Heart left ventricle (tissue), 13 donors: Measurements from ENCODE around the gene ROBO1.

ENCODE experiments used
- CTCF ChIP-seq, 12 donors: fragments of 200-600 bp; sonication (generic) in 4 of 12; IDR thresholded peaks; one replicate each; pipeline versions ENCODE4 v1.5.0 to v1.8.0; 2018 to 2022; ENCODE audit warnings: antibody characterized with exemption in 12 of 12, mild to moderate bottlenecking in 5 of 12
- POLR2A ChIP-seq, 2 donors: fragments of 450-650 bp; IDR thresholded peaks; one replicate each; pipeline ENCODE4 v1.6.1; 2017; ENCODE audit warnings: antibody characterized with exemption in 2 of 2, mild to moderate bottlenecking in 2 of 2, moderate library complexity in 2 of 2
- donor health status: ischemic (EF 13 %, LVEDD 7.1; RV severe dilation, severe dysfunction).
- donor health status: DM: no; HTN: yes; CAD: no.
- donor health status: DM: no; HTN: no; CAD: no.
- donor health status: ischemic (EF 25% LVEDD 6.9; RV normal size, moderate dysfunction).
- donor health status: ischemic (EF 25% LVEDD 5.7; RV mildly dilated, moderate dysfunction).
- donor health status: ischemic (EF 35%, LVEDD 5.7; RV mildly dilated, moderate dysfunction).
- donor health status: nonischemic (EF 11% LVEDD 7.7; RV severe dilation, severe dysfunction).
- donor health status: DM: yes; HTN: yes; CAD: no.
- donor health status: PGD.
- donor health status: ischemic (EF 29% LVEDD 5.4; RV normal size, mild dysfunction).
- donor health status: nonischemic (EF 23%, LVEDD 6.1; RV moderate dilation, normal function).

GRCh38 chr3:79765911-79766310 is 1.9 kb downstream of the ROBO1 start:
- TF ChIP-seq CTCF (IDR thresholded peaks at IDR 0.05), result no peak
- TF ChIP-seq POLR2A (IDR thresholded peaks at IDR 0.05), result no peak
